ENCODE measurements around the gene GPR108.

The GPR108 gene

GRCh38 chr19:6707658-6708018 is 29.7 kb downstream of the GPR108 start:
- Histone ChIP-seq H3K9ac (ENCODE audit: low read length) (no peak overlapping the region), H3K27me3 (ENCODE audit: low read depth, low read length) (peaks cover 20% of the 10 kb centered on the region), H3K4me1 (ENCODE audit: low read length) (no peaks in the 10 kb centered on the region), H3K9me3 (ENCODE audit: insufficient read depth, low read length) (no peaks in the 10 kb centered on the region), H3K4me3 (ENCODE audit: low read length) (no peak overlapping the region), H3K79me2 (ENCODE audit: low read length) (no peaks in the 10 kb centered on the region), H3K4me2 (ENCODE audit: low read length) (no peak overlapping the region), H3K27ac (ENCODE audit: low read length) (no peak overlapping the region), H3K36me3 (replicated peaks; ENCODE audit: low read depth, low read length) (no peaks in the 10 kb centered on the region), H2AFZ (ENCODE audit: low read depth, low read length) (no peak overlapping the region), H4K20me1 (ENCODE audit: insufficient read depth, low read length) (no peaks in the 10 kb centered on the region)
- no peak for TF ChIP-seq EZH2phosphoT487 (IDR thresholded peaks at IDR 0.05; ENCODE audit: low read depth)
- TF ChIP-seq, protein P1, sequence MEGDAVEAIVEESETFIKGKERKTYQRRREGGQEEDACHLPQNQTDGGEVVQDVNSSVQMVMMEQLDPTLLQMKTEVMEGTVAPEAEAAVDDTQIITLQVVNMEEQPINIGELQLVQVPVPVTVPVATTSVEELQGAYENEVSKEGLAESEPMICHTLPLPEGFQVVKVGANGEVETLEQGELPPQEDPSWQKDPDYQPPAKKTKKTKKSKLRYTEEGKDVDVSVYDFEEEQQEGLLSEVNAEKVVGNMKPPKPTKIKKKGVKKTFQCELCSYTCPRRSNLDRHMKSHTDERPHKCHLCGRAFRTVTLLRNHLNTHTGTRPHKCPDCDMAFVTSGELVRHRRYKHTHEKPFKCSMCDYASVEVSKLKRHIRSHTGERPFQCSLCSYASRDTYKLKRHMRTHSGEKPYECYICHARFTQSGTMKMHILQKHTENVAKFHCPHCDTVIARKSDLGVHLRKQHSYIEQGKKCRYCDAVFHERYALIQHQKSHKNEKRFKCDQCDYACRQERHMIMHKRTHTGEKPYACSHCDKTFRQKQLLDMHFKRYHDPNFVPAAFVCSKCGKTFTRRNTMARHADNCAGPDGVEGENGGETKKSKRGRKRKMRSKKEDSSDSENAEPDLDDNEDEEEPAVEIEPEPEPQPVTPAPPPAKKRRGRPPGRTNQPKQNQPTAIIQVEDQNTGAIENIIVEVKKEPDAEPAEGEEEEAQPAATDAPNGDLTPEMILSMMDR (IDR thresholded peaks at IDR 0.05; ENCODE audit: low read depth, low read length): no peak

DNA sequence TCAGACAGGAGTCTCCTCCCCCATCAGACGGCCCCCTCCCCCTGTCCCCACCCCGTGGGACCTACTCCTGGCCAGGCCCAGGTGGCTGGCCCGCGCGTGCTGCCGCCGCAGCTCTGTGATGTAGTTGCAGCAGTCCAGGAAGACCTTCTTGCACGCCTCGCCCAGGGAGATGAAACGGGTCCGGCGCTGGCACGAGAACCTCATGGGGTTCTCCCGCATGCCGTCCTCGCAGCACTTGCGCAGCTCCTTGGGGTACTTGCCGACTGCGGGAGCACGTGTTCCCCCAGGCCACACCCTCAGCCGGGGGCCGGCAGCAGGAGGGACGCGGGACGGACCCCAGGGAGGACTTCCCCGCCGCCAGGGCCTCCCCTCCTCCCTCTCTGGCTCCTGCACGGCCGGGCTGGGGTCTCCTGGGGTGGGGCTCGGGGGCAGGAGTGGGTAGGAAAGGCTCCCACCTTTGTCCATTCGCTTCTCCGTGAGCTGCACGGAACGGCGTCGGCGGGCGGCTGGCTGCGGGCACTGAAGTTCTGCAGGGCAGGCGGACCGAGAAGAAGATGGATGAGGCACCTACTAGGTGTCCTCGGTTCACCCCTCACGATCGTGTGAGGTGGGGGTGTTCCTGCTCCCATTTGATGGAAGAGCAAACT is 30.2 kb downstream of the GPR108 start:
- Histone ChIP-seq H3K4me1 (ENCODE audit: low read length) (no peaks in the 10 kb centered on the region), H4K20me1 (ENCODE audit: insufficient read depth, low read length) (no peaks in the 10 kb centered on the region), H3K9ac (ENCODE audit: low read length) (no peak overlapping the region), H3K27me3 (ENCODE audit: low read depth, low read length) (peaks cover 23% of the 10 kb centered on the region), H3K4me2 (ENCODE audit: low read length) (no peak overlapping the region), H3K36me3 (replicated peaks; ENCODE audit: low read depth, low read length) (no peaks in the 10 kb centered on the region), H2AFZ (ENCODE audit: low read depth, low read length) (no peak overlapping the region), H3K27ac (ENCODE audit: low read length) (no peak overlapping the region), H3K79me2 (ENCODE audit: low read length) (no peaks in the 10 kb centered on the region), H3K9me3 (ENCODE audit: insufficient read depth, low read length) (no peaks in the 10 kb centered on the region), H3K4me3 (ENCODE audit: low read length) (no peak overlapping the region)
- TF ChIP-seq EZH2phosphoT487 (IDR thresholded peaks at IDR 0.05; ENCODE audit: low read depth): no peak
- TF ChIP-seq, protein P1 (IDR thresholded peaks at IDR 0.05; ENCODE audit: low read depth, low read length): no peak

DNA sequence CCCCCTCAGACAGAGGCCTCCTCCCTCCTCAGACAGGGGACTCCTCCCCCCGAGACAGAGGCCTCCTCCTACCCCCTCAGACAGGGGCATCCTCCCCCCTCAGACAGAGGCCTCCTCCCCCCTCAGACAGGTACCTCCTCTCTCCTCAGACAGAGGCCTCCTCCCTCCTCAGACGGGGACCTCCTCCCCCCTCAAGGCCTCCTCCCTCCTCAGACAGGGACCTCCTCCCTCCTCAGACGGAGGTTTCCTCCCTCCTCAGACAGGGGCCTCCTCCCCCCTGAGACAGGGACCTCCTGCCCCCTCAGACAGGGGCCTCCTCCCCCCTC is 30.8 kb downstream of the GPR108 start:
- H3K4me3 ChIP-seq (ENCODE audit: low read length): no peak overlapping the region
- no peak overlapping the region for H3K4me2 ChIP-seq (ENCODE audit: low read length)
- H3K9ac ChIP-seq (ENCODE audit: low read length): no peak overlapping the region
- TF ChIP-seq, protein P1 (IDR thresholded peaks at IDR 0.05; ENCODE audit: low read depth, low read length): no peak
- TF ChIP-seq EZH2phosphoT487 (IDR thresholded peaks at IDR 0.05; ENCODE audit: low read depth): no peak
- H3K4me1 ChIP-seq (ENCODE audit: low read length): no peaks in the 10 kb centered on the region
- no peaks in the 10 kb centered on the region for H4K20me1 ChIP-seq (ENCODE audit: insufficient read depth, low read length)
- no peaks in the 10 kb centered on the region for H3K36me3 ChIP-seq (replicated peaks; ENCODE audit: low read depth, low read length)
- peaks cover 23% of the 10 kb centered on the region for H3K27me3 ChIP-seq (ENCODE audit: low read depth, low read length)
- H3K9me3 ChIP-seq (ENCODE audit: insufficient read depth, low read length): no peaks in the 10 kb centered on the region
- no peak overlapping the region for H3K27ac ChIP-seq (ENCODE audit: low read length)
- H2AFZ ChIP-seq (ENCODE audit: low read depth, low read length): no peak overlapping the region
- no peaks in the 10 kb centered on the region for H3K79me2 ChIP-seq (ENCODE audit: low read length)

- Histone ChIP-seq H3K4me3 (ENCODE audit: low read length) (no peak overlapping the region), H4K20me1 (ENCODE audit: insufficient read depth, low read length) (no peaks in the 10 kb centered on the region), H3K4me2 (ENCODE audit: low read length) (no peak overlapping the region), H3K79me2 (ENCODE audit: low read length) (no peaks in the 10 kb centered on the region), H3K27ac (ENCODE audit: low read length) (no peak overlapping the region), H3K36me3 (replicated peaks; ENCODE audit: low read depth, low read length) (no peaks in the 10 kb centered on the region), H3K4me1 (ENCODE audit: low read length) (no peaks in the 10 kb centered on the region), H3K9ac (ENCODE audit: low read length) (no peak overlapping the region), H3K27me3 (ENCODE audit: low read depth, low read length) (peaks cover 18% of the 10 kb centered on the region), H3K9me3 (ENCODE audit: insufficient read depth, low read length) (no peaks in the 10 kb centered on the region), H2AFZ (ENCODE audit: low read depth, low read length) (no peak overlapping the region)
- TF ChIP-seq, protein P1 (IDR thresholded peaks at IDR 0.05; ENCODE audit: low read depth, low read length): no peak
- TF ChIP-seq EZH2phosphoT487 (IDR thresholded peaks at IDR 0.05; ENCODE audit: low read depth): no peak
Observed at GRCh38 chr19:6705931-6706632, 31.3 kb downstream of the GPR108 start.

Data from OCI-LY3 (cell line).